ENCODE data around the gene HYDIN.

Gene HYDIN

GRCh38 chr16:71201556-71201955 lies 29.0 kb downstream of the HYDIN start:
- no peak for TF ChIP-seq CTCF (IDR thresholded peaks at IDR 0.05)

- no peak for TF ChIP-seq CTCF (IDR thresholded peaks at IDR 0.05)
Observed at GRCh38 chr16:71201054-71201453, 29.5 kb downstream of the HYDIN start.

GRCh38 chr16:71198408-71198807 lies 32.1 kb downstream of the HYDIN start:
- no peak for TF ChIP-seq CTCF (IDR thresholded peaks at IDR 0.05)

- no peak for TF ChIP-seq CTCF (IDR thresholded peaks at IDR 0.05)
Observed at GRCh38 chr16:71192387-71192786, 38.1 kb downstream of the HYDIN start.

- TF ChIP-seq CTCF (IDR thresholded peaks at IDR 0.05) = no peak
Observed at GRCh38 chr16:71188956-71189712, 41.4 kb downstream of the HYDIN start.

- TF ChIP-seq CTCF (IDR thresholded peaks at IDR 0.05) = no peak
Observed at GRCh38 chr16:71185347-71185746, 45.2 kb downstream of the HYDIN start.

GRCh38 chr16:71179569-71179968 lies 51.0 kb downstream of the HYDIN start:
- TF ChIP-seq CTCF (IDR thresholded peaks at IDR 0.05) = no peak
